Neuronal stem cell (in vitro differentiated cells): Measurements from ENCODE around the gene ABCC4.

Experiments used
- DNase-seq: peaks from one replicate; pipeline ENCODE4 v3.0.0-alpha.2; 2013; ENCODE audit warnings: low spot score
- H2AFZ ChIP-seq: one replicate; pipeline ENCODE4 v1.6.1; 2013; ENCODE audit warnings: mild to moderate bottlenecking, low read length, inconsistent platforms
- H2AK5ac ChIP-seq: 2 replicates; pipeline ENCODE4 v1.6.1; 2013; ENCODE audit warnings: low read depth, mild to moderate bottlenecking, inconsistent platforms, low read length, moderate library complexity, mixed read lengths
- H2BK120ac ChIP-seq: 2 replicates; pipeline ENCODE4 v1.6.1; 2013; ENCODE audit warnings: low read depth, mild to moderate bottlenecking, inconsistent platforms, low read length, moderate library complexity, mixed read lengths
- H2BK12ac ChIP-seq: one replicate; pipeline ENCODE4 v1.6.1; 2013; ENCODE audit warnings: low read length, inconsistent platforms
- H2BK15ac ChIP-seq: 2 replicates; pipeline ENCODE4 v1.6.1; 2013; ENCODE audit warnings: mild to moderate bottlenecking, low read length, inconsistent platforms, mixed read lengths
- H2BK5ac ChIP-seq: one replicate; pipeline ENCODE4 v1.6.1; 2013; ENCODE audit warnings: inconsistent platforms, mild to moderate bottlenecking, low read length, moderate library complexity
- H3K14ac ChIP-seq: one replicate; pipeline ENCODE4 v1.6.1; 2013; ENCODE audit warnings: low read length, inconsistent platforms
- H3K18ac ChIP-seq: 2 replicates; pipeline ENCODE4 v1.6.1; 2013; ENCODE audit warnings: low read length, inconsistent platforms
- H3K23ac ChIP-seq: 2 replicates; pipeline ENCODE4 v1.6.1; 2013; ENCODE audit warnings: low read depth, mild to moderate bottlenecking, mixed read lengths, low read length, inconsistent platforms; ENCODE audit not compliant: poor library complexity
- H3K27ac ChIP-seq: replicated peaks from 3 replicates; pipeline ENCODE4 v1.5.1; 2013; ENCODE audit warnings: low read length, inconsistent platforms
- H3K27me3 ChIP-seq, 3 experiments: 2 replicates each; pipeline ENCODE4 v1.6.1; 2013; ENCODE audit warnings: low read length in 3 of 3, mild to moderate bottlenecking in 2 of 3, inconsistent platforms in 1 of 3, low read depth in 1 of 3, mixed read lengths in 1 of 3, moderate library complexity in 1 of 3; ENCODE audit not compliant: control insufficient read depth in 3 of 3, insufficient read depth in 3 of 3
- H3K36me3 ChIP-seq, 2 donors: replicated peaks in 1 of 2; 2 replicates each; pipeline ENCODE4 v1.6.1; 2013; ENCODE audit warnings: low read length in 2 of 2; ENCODE audit not compliant: control insufficient read depth in 2 of 2, insufficient read depth in 2 of 2
- H3K4ac ChIP-seq: 2 replicates; pipeline ENCODE4 v1.6.1; 2013; ENCODE audit warnings: inconsistent platforms, mild to moderate bottlenecking, low read length, moderate library complexity
- H3K4me1 ChIP-seq, 2 donors: 1 replicate in 1 of 2; 2 replicates in 1 of 2; pipeline ENCODE4 v1.6.1; 2013; ENCODE audit warnings: low read length in 2 of 2, low read depth in 1 of 2; ENCODE audit not compliant: control insufficient read depth in 2 of 2, insufficient read depth in 1 of 2
- H3K4me2 ChIP-seq: one replicate; pipeline ENCODE4 v1.6.1; 2013; ENCODE audit warnings: mild to moderate bottlenecking, low read length, inconsistent platforms; ENCODE audit not compliant: insufficient read depth, poor library complexity, severe bottlenecking
- H3K4me3 ChIP-seq, 2 donors: 2 replicates each; pipeline ENCODE4 v1.5.1; 2013; ENCODE audit warnings: low read length in 2 of 2, mild to moderate bottlenecking in 2 of 2, inconsistent platforms in 1 of 2, moderate library complexity in 1 of 2
- H3K79me1 ChIP-seq: one replicate; pipeline ENCODE4 v1.6.1; 2013; ENCODE audit warnings: low read depth, mild to moderate bottlenecking, inconsistent platforms, low read length, moderate library complexity
- H3K9ac ChIP-seq: one replicate; pipeline ENCODE4 v1.6.1; 2013; ENCODE audit warnings: mild to moderate bottlenecking, low read depth, low read length, inconsistent platforms; ENCODE audit not compliant: poor library complexity
- H3K9me3 ChIP-seq, 2 donors: replicated peaks in 1 of 2; 2 replicates each; pipeline versions ENCODE3 to v1.6.1; 2013; ENCODE audit warnings: low read length in 2 of 2, mild to moderate bottlenecking in 2 of 2, inconsistent platforms in 1 of 2, low read depth in 1 of 2, mixed read lengths in 1 of 2, moderate library complexity in 1 of 2; ENCODE audit not compliant: control insufficient read depth in 2 of 2, insufficient read depth in 1 of 2
- H4K8ac ChIP-seq: one replicate; pipeline ENCODE4 v1.6.1; 2013; ENCODE audit warnings: low read depth, mild to moderate bottlenecking, inconsistent platforms, low read length, moderate library complexity
- H4K91ac ChIP-seq: one replicate; pipeline ENCODE4 v1.6.1; 2013; ENCODE audit warnings: low read length, low read depth, mild to moderate bottlenecking, inconsistent platforms; ENCODE audit not compliant: poor library complexity
- WGBS, 2 donors: extraction: QIAGEN DNeasy Blood & Tissue Kit; methylation state at CpG; one replicate each; pipeline ENCODE4 v1.1.7; 2013; ENCODE audit warnings: missing lambda C conversion rate in 2 of 2, mixed read lengths in 1 of 2; ENCODE audit not compliant: insufficient read length in 2 of 2, insufficient replicate concordance in 1 of 2; ENCODE audit errors: extremely low coverage in 2 of 2; 5-methylcytosine and 5-hydroxymethylcytosine counted together

The ABCC4 gene

DNA sequence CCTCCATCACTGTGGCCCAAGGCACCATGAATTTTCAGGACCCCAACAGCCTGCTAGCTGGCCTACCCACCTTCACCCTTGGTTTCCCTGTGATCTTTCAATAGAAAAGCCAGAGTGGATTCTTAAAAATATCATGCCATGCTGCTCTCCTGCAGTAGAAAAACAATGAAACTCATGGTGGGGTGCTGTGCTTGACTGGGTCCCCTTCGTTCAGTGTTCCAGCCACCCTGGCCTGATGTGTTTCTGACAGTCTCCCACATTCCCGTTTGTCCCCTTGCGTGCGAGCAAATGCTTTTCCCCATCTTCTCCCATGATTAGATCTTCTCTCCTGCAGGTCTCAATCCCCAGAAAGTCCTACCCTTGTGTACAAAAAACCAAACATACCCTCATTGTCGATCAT, 43.2 kb downstream of the ABCC4 start:
- 100% methylated on average over 1 of the region's 5 CpGs; no CpG with 5 or more reads in 1 of the 2 donors for WGBS, 2 donors

DNA sequence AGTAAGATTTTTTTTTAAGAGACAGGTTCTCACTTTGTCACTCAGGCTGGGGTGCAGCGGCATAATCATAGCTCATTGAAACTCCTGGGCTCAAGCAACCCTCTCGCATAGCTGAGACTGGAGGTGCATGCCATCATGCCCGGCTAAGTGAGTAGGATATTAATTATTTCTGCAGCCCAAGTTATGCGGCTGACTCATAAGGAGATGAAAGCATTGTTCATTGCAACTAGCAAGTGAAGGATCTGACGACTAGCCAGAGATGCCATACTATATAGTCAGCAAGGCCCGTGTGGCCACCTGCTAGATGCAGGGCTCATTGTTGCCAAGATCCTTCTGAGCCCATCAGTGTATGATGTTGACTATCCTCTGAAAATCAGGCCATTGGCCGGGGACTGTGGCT, 45.2 kb downstream of the ABCC4 start:
- Histone ChIP-seq H2BK12ac (no peak overlapping the region), H3K14ac (no peak overlapping the region), H4K91ac (no peak overlapping the region), H3K4me3 (no peak overlapping the region), H3K18ac (no peak overlapping the region), H3K79me1 (no peaks in the 10 kb centered on the region), H2AK5ac (no peak overlapping the region), H3K36me3 (no peaks in the 10 kb centered on the region), H2BK120ac (no peak overlapping the region), H3K4me2 (no peak overlapping the region), H3K23ac (no peak overlapping the region), H2BK15ac (no peak overlapping the region), H3K27ac (no peak overlapping the region), H4K8ac (no peak overlapping the region), H3K4me1 (peaks cover 0 to 2% of the 10 kb centered on the region in 2 donors), H3K4ac (no peak overlapping the region), H3K9ac (no peak overlapping the region), H3K9me3 (no peaks in the 10 kb centered on the region), H2AFZ (no peak overlapping the region), H3K27me3 (no peaks in the 10 kb centered on the region), H2BK5ac (no peak overlapping the region)
- no CpG with 5 or more reads among the region's 7 CpGs for WGBS, 2 donors
- DNase-seq = no peak

More for the DNA sequence above, 43.2 kb downstream of the ABCC4 start:
- Histone ChIP-seq H3K9ac (no peak overlapping the region), H3K79me1 (no peaks in the 10 kb centered on the region), H2BK12ac (no peak overlapping the region), H3K23ac (no peak overlapping the region), H3K18ac (no peak overlapping the region), H3K27ac (no peak overlapping the region), H3K4me1 (no peaks in the 10 kb centered on the region), H3K27me3 (no peaks in the 10 kb centered on the region), H3K4ac (no peak overlapping the region), H2AFZ (no peak overlapping the region), H2AK5ac (no peak overlapping the region), H3K4me2 (no peak overlapping the region), H4K91ac (no peak overlapping the region), H2BK5ac (no peak overlapping the region), H3K9me3 (no peaks in the 10 kb centered on the region), H2BK15ac (no peak overlapping the region), H3K36me3 (no peaks in the 10 kb centered on the region), H2BK120ac (no peak overlapping the region), H4K8ac (no peak overlapping the region), H3K14ac (no peak overlapping the region), H3K4me3 (no peak overlapping the region)
- no peak for DNase-seq

DNA sequence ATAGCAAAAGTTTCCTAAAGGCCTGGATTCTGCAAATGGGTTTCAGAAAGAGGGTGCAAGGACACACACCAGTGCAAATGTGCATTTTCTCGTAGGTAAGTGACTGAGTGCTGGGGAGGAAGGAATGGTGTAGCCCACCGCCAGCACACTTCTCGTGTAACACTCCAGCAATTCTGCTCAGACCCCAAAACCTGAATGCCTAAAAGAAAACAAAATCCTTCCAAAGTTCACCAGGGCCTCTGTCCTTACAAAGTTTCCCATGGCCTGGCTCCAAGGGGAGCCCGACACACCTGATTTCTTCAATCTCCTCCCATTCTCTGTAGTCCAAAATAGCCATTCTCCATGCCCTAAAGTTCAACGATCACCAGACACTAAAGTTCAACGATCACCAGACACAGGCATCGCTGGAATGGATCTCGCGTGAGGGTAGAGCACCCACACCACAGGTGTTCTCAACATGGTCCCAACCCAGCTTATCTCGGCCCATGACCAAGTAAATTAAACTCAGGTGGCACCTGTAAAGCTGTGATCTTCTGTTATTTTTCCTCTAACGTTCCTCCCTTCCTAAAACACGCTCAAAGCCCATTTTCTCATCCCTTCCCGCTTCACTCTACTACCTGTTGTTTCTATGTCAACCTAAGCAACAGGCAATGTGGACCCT, 46.0 kb downstream of the ABCC4 start:
- Histone ChIP-seq H3K27me3 (no peaks in the 10 kb centered on the region), H3K18ac (no peak overlapping the region), H3K14ac (no peak overlapping the region), H2BK120ac (no peak overlapping the region), H2BK12ac (no peak overlapping the region), H2AK5ac (no peak overlapping the region), H3K9me3 (no peaks in the 10 kb centered on the region), H3K4ac (no peak overlapping the region), H4K8ac (no peak overlapping the region), H2BK5ac (no peak overlapping the region), H3K27ac (no peak overlapping the region), H3K4me1 (peaks cover 0 to 2% of the 10 kb centered on the region in 2 donors), H3K9ac (no peak overlapping the region), H2AFZ (no peak overlapping the region), H3K79me1 (no peaks in the 10 kb centered on the region), H4K91ac (no peak overlapping the region), H3K4me3 (no peak overlapping the region), H3K4me2 (no peak overlapping the region), H3K36me3 (no peaks in the 10 kb centered on the region), H2BK15ac (no peak overlapping the region), H3K23ac (no peak overlapping the region)
- no peak for DNase-seq
- 100% methylated on average over 2 of the region's 13 CpGs; no CpG with 5 or more reads in 1 of the 2 donors for WGBS, 2 donors

DNA sequence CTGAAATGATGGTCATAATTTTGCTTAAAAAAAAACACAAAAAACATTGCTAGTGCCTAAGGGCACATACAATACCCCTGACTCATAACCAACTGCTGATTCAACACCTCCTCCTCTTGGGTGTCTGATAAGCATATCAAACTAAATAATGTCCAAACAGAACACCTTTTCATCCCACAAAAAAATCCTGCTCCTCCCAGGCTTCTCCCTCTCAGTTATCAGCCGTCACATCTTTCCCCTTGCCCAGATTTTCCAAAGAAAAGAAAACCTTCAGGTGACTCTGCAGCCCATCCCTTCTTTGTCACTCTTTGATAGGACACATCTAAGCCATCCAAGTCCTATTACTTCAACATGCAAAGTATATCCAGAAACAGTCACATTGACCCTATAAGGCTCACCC, 46.9 kb downstream of the ABCC4 start:
- no peaks in the 10 kb centered on the region for H3K79me1 ChIP-seq
- H4K8ac ChIP-seq = no peak overlapping the region
- no peaks in the 10 kb centered on the region for H3K27me3 ChIP-seq
- WGBS, 2 donors = no CpG with 5 or more reads among the region's 1 CpG
- H2BK12ac ChIP-seq = no peak overlapping the region
- H3K4me2 ChIP-seq = no peak overlapping the region
- no peak overlapping the region for H3K4me3 ChIP-seq
- no peak overlapping the region for H3K18ac ChIP-seq
- H3K4ac ChIP-seq = no peak overlapping the region
- no peak overlapping the region for H2BK5ac ChIP-seq
- H2BK15ac ChIP-seq = no peak overlapping the region
- H3K23ac ChIP-seq = no peak overlapping the region
- H2AFZ ChIP-seq = no peak overlapping the region
- H2AK5ac ChIP-seq = no peak overlapping the region
- no peaks in the 10 kb centered on the region for H3K9me3 ChIP-seq
- H3K36me3 ChIP-seq = no peaks in the 10 kb centered on the region
- H4K91ac ChIP-seq = no peak overlapping the region
- peaks cover 0 to 2% of the 10 kb centered on the region in 2 donors for H3K4me1 ChIP-seq
- no peak overlapping the region for H2BK120ac ChIP-seq
- no peak for DNase-seq
- H3K9ac ChIP-seq = no peak overlapping the region
- H3K14ac ChIP-seq = no peak overlapping the region
- H3K27ac ChIP-seq = no peak overlapping the region
